ENCODE measurements around the gene TAX1BP3.

GRCh38 chr17:3690094-3690715, 21.8 kb upstream of the TAX1BP3 start:
- TF ChIP-seq, protein P1, sequence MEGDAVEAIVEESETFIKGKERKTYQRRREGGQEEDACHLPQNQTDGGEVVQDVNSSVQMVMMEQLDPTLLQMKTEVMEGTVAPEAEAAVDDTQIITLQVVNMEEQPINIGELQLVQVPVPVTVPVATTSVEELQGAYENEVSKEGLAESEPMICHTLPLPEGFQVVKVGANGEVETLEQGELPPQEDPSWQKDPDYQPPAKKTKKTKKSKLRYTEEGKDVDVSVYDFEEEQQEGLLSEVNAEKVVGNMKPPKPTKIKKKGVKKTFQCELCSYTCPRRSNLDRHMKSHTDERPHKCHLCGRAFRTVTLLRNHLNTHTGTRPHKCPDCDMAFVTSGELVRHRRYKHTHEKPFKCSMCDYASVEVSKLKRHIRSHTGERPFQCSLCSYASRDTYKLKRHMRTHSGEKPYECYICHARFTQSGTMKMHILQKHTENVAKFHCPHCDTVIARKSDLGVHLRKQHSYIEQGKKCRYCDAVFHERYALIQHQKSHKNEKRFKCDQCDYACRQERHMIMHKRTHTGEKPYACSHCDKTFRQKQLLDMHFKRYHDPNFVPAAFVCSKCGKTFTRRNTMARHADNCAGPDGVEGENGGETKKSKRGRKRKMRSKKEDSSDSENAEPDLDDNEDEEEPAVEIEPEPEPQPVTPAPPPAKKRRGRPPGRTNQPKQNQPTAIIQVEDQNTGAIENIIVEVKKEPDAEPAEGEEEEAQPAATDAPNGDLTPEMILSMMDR (IDR thresholded peaks at IDR 0.05), result no peak
- no peak for TF ChIP-seq POLR2A (IDR thresholded peaks at IDR 0.05)
